HG03442 (cell line): ENCODE data around the gene BRS3.

Source experiments
- ATAC-seq: cut with Tn5 transposase; IDR thresholded peaks from one replicate; pipeline ENCODE4 v1.9.1; 2021; ENCODE audit warnings: mild to moderate bottlenecking, moderate library complexity; ENCODE audit not compliant: unreplicated experiment

BRS3 gene

DNA sequence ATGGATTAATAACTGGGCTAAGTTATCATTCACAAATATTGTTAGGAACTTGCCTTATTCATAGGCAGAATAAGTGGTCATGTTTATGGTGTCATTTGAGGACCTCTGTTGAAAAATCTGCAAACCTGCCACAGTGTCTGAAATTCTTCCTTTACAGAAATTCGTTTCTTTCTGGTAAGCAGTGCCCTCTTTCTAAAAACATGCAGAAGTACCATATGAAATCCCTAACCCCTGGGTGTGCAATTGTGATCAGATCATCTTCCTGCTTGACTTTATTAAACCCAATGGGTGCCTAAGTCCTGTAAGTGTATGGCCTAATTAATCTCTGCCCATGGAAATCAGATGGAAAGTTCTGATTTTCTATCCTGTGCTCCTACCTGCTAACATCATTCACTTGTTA is 5.3 kb downstream of the BRS3 start:
- no peak for ATAC-seq

DNA sequence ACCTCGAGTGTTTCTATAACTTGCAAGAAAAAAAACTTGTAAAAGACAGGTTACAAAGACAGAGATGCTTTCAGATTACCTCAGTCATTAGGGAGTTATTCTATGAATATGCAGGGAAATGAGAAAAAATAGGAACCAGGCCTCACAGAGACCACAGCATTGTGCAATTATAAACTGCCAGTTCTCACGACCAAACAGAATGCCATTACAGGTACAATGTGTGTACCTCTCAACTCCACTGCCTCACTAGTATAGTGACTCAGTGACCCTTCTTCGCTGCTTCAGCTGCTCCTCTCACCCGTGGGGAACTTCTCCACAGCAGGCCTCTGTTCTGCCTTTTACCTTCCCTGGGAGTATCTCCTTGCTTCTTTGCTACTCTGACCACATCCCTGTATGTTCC is 7.3 kb downstream of the BRS3 start:
- no peak for ATAC-seq

GRCh38 chrX:136496186-136496763 is 8.5 kb downstream of the BRS3 start:
- ATAC-seq = no peak

DNA sequence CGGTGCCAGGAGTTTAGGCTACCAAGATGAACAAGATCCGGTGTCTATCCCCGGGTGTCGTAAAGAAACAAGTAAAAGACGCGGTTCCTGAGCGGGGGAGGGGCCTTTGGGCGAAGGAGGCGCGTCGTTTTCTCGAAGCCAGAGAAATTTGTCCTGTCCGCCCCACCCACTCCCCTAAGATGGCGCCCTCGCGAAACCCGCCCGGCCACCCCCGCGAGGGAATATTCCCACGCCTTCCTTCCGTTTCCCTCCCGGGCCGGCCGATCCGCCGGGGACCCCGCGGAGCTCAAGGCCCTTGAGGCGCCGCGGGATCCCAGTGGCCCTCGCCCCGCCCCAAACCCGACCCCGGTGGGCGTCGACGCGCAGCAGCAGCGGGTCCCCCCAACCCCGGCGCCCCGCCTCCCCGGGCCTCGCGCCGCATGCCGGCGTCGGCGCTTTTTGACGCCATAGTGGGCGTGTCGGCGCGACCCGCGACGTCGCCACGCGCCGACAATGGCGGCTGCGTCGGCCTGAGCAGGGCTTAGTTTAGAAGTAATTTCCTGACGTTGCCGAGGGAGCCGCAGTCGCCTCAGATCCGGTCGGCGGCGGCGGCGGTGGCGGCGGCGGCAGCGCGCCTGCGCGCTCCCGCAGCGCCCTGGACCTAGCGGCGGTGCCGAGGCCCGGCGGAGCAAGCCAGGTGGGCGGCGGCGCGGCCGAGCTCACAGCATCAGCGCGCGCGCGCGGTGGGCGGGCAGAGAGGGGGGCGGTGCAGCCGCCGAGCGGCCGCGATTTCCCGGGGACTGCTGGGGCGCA is 9.2 kb downstream of the BRS3 start:
- peak; percentile 73 for ATAC-seq

DNA sequence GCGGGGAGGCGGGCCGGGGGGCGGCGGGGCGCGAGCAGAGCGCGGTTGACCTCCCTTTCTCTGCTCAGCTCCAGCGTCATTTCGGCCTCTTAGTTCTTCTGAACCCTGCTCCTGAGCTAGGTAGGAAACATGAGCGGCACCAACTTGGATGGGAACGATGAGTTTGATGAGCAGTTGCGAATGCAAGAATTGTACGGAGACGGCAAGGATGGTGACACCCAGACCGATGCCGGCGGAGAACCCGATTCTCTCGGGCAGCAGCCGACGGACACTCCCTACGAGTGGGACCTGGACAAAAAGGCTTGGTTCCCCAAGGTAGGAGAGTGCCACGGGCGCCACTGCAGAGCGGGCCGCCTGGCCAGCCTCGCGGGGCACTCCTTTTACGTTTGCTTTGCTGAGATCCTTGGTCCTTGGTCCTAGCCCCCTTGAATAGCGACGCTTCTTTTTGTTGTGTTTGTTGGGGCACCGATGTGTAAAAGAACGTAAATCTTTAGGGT is 9.9 kb downstream of the BRS3 start, which contains the start of gene HTATSF1:
HTATSF1 (plus strand) TSS at position 37 of the 497 bp plus-strand sequence; CDS start at position 130, 93 bp downstream.
- no peak for ATAC-seq

- no peak for ATAC-seq
Measured at GRCh38 chrX:136519069-136519468, 31.3 kb downstream of the BRS3 start.

- no peak for ATAC-seq
Measured at GRCh38 chrX:136523770-136524169, 36.0 kb downstream of the BRS3 start.

DNA sequence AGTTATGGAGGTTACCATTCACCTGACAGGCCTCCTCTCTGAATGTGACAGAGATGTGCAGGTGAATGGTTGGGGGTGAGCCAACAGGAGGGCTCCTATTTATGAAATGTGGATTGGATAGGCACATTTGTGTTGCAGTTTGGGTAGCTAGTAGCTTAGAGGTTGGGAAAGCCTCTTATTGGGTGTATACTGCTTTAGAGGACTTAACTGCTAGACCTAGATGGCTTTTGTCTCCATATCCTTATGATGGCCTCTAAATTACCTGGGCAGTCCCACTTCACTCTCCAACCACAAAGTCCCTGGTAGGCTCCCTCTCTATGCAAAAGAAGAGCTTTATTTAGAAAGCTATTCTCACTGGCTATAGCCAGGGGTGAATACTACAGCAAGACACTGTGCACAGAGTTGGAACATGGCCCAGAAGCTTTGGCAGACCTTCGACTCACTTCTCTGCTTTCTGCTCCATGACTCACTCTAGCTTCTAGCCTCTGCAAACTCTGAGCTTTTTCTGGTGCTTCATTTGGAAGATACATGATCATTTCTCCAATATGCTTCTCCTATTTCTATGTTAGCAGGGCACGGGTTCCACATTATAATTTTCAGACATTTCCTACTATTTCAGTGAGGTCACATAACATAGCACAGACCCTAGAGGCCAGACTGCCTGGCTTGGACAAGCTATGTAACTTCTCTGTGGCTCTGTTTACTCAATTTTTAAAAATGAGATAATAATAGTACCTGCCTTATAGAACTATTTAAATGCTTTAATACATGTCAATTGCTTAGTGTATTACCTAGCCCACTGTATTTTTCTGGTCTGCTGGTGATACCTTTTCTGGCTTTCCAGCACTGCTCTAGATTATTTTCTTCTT is 38.2 kb downstream of the BRS3 start:
- ATAC-seq = no peak

DNA sequence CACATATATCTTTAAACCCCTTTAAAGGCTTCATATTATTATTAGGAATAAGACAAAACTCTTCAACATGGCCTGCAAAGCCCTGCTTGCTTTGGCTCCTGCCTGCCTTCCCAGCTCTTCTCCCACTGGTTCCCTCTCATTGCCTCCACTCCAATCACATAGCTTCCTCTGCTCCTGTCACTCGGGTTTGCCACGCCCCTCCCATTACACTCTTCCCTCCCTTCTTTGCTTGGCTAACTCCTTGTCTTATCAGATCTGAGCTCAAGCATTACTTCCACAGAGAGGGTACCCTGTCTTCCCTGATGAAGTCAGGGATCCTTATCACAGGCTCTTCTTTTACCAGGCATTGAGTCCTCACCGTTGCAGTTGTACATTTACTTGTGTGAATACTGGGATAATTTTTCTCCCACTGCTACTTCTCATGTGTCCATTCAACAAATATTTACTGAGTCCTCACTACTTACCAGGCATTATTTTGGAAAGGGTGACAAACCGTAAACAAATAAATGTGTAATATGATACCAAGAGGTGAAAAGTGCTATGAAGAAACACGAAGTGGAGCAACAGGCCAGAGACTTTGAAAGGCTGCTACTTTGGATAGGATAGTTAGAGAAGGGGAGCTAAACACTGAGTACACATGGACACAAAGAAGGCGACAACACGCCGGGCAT is 41.0 kb downstream of the BRS3 start:
- ATAC-seq = no peak

GRCh38 chrX:136529795-136530194 is 42.0 kb downstream of the BRS3 start:
- ATAC-seq = no peak

DNA sequence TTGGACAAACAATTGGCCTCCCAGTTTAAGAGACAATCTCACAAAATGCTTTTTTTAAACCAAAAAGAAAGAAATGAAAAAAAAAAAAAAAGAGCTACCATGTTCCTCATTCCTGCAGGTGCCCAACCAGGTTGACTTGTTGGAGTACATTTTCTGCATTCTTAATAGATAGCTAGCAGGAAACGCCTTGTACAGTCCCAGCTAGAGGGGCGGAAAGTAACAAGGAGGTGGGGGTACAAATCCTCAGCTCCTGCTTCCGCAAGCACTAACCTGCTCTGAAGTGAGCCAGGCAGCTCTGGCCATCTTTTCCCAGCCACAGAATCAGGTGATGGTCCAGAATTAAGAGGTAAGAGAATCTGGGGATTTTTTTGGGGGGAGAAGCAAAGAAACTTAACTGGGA is 44.2 kb downstream of the BRS3 start, which contains the start of gene VGLL1:
VGLL1 (plus strand) TSS at position 265 of the 400 bp plus-strand sequence. CDS start 3,806 bp downstream, outside the sequence.
- ATAC-seq = no peak

- ATAC-seq = no peak
Measured at GRCh38 chrX:136534131-136534530, 46.4 kb downstream of the BRS3 start.

DNA sequence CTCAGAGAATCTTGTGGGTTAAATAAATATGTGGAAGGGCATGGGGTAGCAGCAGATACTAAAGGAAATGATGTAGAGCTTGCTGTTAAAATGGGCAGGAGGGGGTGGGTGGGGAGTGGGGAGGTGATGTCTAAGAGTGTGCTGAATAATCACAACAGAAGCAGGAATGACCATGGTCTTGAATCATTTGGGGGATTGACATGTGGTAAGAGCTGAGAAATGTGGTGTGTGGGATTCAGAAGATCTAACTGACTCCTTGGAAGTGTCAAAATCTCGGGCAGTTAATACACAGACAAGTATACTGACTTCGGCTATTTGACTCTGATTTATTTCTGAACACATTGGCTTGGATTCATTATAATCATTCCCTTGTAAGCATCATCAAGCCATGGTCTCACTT is 51.1 kb downstream of the BRS3 start:
- ATAC-seq = no peak

- no peak for ATAC-seq
Measured at GRCh38 chrX:136540226-136540625, 52.5 kb downstream of the BRS3 start.

DNA sequence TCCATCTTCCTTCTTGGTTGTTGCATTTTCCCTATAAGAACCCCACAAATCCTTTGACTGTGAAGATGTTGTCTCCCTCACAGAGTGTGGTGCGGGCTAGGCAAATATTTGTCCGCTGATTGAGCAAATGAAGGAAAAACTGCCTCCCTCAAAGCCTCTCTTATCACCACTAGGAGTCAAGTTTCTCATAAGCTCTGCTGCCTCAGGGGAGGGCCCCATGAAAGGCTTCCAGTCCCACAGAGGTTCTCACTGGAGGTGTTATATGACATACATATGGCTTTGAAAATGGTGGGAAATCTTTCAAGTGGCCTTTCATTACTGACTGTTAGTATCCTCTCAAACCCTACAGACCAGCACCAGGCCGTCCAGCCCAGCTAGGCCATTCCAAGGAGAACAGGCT is 53.5 kb downstream of the BRS3 start:
- no peak for ATAC-seq

DNA sequence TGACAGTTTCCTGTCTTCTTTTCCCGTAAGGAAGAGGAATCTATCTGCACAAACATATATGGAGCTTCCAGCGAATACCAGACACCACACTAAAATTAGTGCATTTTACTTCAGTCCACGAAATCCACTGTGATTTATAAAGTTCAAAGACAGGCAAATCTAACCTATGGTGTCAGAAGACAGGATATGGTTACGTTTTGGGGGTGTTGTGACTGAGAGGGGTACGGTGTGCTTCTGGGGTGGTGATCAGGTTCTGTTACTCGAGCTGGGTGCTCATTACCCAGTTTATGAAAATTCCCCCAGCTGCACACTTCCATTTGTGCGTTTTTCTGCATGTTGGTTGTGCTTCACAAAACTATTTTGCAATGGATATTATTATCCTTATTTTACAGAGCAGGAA is 54.5 kb downstream of the BRS3 start:
- ATAC-seq = no peak
